HG02981 (cell line): Measurements from ENCODE around the gene TMEM244.
"Not testable (repeated sequence)": the region's sequence is repeated elsewhere in the genome, so short reads cannot be mapped to it uniquely, and the experiment has no call there.

Experiments used
- ATAC-seq: cut with Tn5 transposase; IDR thresholded peaks from one replicate; pipeline ENCODE4 v1.9.1; 2021; ENCODE audit warnings: mild to moderate bottlenecking, moderate library complexity; ENCODE audit not compliant: unreplicated experiment

Gene TMEM244

DNA sequence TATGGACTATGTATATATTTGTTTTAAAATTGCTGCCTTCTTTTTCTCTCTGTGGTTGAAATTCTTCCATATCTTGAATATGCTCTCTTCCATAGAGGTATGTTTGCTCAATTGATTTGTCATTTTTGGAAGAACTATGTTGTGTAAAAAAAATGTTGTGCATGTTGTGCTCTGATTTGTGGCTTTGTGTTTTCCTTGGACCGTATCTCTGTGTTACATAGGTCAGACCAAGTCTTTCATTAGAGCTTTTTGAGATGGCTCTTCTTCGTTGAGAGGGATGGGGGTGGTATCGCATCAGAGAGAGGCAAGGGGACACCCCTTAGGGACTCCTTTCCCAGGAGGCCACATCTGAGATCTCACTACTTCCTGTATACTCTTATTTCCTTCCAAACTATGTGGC, 43.8 kb downstream of the TMEM244 start:
- ATAC-seq: no peak

DNA sequence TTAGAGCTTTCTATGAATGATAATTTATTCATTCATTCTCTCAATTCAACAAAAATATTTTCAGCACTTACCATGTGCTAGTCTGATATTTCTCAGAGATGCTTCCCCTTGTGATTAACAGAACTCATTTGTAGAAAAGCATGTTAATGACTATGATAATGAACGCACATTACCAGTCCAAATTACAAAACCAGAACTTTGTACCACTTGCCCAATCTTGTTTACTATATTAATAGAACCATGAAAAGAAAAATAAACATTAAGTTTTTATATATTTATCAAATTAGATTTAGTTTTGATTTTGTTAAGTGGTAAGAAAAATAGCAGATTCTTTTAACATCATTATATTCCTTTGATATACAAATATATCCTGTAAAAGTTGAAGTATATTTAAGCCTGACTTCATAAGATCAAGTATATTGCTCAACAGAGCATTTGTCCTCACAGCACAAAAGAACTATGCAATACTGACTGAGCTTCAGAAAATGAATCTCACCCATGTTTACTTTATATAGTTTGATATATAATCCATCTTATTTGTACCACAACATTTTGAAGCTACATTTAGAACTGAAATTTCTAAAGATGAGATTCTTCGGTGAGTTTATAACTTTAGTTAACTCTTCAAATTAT, 48.9 kb downstream of the TMEM244 start:
- no peak for ATAC-seq

DNA sequence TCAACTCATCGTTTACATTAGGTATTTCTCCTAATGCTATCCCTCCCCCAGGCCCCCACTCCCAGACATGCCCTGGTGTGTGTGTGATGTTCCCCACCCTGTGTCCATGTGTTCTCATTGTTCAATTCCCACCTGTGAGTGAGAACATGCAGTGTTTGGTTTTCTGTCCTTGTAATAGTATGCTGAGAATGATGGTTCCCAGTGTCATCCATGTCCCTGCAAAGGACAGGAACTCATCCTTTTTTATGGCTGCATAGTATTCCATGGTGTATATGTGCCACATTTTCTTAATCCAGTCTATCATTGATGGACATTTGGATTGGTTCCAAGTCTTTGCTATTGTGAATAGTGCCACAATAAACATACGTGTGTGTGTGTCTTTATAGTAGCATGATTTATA, 54.0 kb downstream of the TMEM244 start:
- not testable (repeated sequence) for ATAC-seq

DNA sequence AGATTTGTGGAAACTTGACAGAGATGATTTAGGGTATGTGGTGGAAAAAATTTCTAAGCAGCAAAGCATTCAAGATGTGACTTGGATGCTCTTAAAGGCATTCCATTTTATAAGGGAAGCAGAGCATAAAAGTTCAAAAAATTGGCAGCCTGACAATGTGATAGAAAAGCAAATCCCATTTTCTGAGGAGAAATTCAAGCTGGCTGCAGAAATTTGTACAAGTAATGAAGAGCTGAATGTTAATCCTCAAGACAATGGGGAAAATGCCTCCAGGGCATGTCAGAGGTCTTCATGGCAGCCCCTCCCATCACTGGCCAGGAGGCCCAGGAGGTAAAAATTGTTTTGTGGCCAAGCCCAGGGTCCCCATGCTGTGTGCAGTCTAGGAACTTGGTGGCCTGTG, 58.2 kb downstream of the TMEM244 start:
- ATAC-seq: not testable (repeated sequence)

DNA sequence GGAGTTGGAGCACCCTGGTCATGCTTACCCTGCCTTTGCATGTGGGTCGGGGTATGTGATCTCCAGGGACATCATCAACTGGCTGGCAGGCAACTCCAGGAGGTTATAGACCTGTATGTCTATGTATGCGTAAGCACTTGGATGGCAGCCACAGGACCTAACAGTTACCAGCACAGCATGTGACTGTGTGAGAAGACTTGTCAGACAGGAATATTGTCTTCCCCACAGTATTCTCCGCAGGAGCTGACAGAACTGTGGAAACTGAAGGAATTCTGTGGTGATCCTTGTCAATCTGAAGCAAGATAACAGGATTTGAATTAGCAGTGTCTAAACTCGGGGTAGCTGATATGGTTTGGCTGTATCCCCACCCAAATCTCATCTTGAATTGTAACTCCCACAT, 59.2 kb downstream of the TMEM244 start:
- no peak for ATAC-seq

DNA sequence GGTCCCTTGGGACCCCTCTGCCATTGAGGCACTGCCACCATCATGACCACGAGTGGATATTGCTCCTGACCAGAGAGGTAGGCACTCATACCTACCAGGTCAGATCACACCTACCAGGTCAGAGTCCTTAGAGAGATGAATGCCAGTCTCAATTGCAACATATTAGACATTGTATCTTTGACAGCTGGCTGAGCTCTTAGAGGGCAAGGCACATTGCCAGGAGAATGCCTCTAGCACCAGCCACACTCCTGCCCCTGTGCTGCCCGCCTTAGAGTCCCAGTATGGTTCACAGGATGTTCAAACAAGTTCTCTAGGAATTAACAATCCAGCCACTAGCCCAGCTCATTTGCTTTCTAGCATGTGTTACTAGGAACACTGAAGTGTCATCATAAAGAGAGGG, 65.9 kb downstream of the TMEM244 start:
- ATAC-seq: no peak

DNA sequence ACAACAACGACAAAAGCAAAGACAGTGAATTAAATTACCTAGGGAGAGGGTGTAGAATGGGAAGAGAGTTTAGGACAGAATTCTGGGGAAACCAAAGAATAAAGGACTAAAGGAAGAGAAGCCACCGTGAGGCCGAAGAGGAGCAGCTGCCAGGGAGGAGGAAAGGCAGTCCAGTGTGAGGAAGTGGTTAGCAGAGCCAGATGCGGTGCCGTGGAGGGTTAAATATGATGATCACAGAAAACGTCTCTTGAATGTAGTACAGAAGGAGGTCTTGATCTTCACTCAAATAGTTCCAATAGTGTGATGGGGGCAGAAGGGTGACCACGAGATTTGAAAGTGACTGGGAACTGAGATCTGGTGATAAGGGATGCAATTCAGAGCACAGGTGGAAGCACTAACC, 67.7 kb downstream of the TMEM244 start:
- no peak for ATAC-seq

DNA sequence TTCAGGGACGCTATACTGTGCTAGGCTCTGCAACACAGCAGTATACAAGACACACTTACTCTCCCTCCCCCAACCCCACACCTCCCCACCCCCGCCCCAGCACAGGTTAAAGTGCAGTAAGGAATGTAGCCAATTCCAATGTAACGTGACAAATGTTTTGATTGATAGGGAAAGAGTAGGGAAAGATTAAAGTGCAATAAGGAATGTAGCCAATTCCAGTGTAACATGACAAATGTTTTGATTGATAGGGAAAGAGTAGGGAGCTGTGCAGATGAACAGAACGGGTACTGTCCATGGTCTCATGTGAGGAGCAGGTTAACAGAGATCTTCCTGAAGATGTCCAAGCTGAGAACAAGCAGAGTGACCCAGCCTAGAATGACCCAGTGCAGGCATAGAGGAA, 69.1 kb downstream of the TMEM244 start:
- no peak for ATAC-seq

DNA sequence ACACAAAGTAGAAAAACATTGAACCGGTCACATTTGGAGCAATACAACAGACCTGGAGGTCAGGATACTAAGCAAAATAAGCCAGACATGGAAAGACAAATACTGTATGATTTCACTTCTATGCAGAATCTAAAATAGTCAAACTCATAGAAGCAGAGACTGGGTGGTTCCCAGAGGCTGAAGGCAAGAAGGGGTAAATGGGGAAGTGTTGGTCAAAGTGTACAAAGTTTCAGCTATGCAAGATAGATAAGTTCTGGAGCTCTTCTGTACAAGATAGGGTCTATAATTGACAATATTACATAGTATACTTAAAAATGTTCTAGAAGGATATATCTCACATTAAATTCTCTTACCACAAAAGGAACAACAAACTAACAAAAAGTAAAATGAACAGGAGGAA, 70.3 kb downstream of the TMEM244 start:
- no peak for ATAC-seq

DNA sequence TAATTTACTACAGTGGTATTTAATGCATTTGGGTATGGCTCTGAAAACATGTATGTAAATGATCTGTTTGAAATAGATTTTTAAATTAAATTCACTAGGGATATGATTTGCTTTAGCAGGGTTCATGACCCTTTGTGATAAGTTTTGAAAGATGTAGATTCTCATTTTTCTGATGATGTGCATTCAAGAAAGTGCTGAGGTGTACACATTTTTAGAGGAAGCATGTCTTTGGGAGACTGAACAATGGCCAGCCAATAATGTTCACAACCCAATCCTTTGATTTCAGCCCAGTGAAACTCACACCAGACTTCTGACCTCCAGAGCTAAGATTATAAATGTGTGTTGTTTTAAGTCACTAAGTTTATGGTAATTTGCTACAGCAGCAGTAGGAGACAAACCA, 71.1 kb downstream of the TMEM244 start:
- no peak for ATAC-seq

DNA sequence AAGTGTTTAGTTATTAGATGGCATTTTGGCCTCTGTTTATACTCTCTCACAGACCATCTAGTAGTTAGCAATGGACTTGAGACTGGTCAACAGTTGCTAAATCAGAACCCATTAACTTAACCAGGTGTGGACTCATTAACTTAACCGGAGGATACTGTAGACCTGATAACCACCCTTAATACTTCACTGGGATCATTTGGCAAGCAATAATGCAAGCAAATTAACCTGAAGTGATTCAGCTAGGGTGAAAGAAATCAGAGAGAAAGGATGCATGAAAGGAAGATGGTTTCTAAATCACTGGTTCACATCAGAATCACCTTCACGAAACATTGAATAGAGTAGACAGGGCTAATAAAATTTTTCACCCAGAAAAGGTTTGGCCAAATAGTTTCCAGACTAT, 73.3 kb downstream of the TMEM244 start:
- ATAC-seq: no peak

DNA sequence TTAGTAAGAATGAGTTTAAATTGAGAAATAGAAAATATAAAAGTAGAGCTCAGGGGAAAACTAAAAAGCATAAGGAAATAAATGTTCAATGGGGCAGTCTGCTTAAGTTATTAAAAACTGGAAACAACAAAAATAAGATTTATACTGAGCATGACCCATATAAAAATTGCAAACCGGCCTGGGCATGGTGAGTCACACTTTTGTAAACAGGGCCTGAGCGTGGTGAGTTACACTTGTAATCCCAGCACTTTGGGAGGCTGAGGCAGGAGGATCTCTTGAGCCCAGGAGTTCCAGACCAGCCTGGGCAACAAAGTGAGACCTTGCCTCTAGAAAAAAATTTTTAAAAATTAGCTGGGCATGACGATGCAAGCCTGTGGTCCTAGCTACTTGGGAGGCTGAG, 74.6 kb downstream of the TMEM244 start:
- ATAC-seq: no peak

DNA sequence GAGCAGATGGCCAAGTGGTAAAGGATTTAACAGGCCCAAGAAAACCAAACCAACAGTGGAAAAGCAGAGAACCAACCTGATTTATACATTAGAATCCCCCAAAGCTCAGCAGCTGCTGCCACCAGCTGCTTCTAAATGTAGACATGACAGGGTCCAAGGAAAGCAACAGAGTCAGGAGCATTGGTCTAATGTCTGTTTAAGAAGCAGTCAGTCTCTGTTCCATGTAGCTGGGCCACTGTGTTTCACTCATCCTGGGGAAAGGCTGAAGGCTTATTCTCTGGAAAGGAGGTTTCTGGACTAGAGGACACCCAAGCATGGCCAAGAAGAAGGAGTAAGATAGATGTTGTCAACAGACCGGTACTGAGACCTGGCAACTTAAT, 75.4 kb downstream of the TMEM244 start:
- no peak for ATAC-seq

DNA sequence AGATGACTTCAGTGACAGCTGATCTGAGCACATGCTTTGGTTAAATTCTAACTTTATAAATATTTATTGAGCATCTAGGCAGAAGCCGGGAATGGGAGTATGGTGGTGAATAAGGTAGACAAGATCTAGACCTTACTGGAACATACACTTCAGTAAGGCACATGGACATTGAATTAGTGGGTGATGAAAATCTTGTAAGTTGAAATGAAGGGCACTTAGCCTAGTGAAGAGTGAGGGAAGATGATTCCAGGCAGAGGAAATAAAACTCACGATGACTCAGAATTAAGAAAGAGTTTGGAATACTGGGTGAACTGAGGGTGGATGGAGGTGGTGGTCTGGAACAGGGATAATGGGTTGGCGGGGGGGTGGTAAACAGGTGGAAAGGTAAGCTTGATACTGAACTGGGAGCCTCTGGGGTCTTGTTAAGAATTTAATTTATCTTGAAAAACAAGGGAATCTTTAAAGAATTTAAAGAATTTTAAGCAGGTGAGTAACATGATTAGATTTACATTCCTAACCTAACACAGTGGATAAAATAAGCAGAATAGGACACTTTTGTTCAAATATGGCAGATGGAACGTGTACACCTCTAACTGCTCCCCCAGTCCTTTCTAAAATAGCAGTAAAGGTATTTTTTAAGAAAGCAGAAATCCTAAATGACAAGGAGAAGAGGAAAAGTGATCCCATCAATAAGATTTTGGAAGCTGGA, 75.9 kb downstream of the TMEM244 start:
- ATAC-seq: no peak
